HepG2 (cell line): ENCODE data around the gene CDT1. TPM values are rescaled to one million over a fixed set of nuclear protein-coding genes. Genes with fewer than 3 reads are reported as not detected.

Experiments used
- FOXK2 ChIP-seq: fragments of 450-650 bp; IDR thresholded peaks from 2 replicates; pipeline ENCODE4 v1.6.1; 2016
- FOXP4 ChIP-seq: sonication (generic); formaldehyde crosslinking; IDR thresholded peaks from 2 replicates; pipeline ENCODE4 v1.4.0; 2020; ENCODE audit warnings: missing genetic modification reagents
- GPN1 ChIP-seq: sonication (generic); formaldehyde crosslinking; IDR thresholded peaks from 2 replicates; pipeline ENCODE4 v1.5.1; 2020; ENCODE audit warnings: missing genetic modification reagents, borderline replicate concordance
- HNF4A ChIP-seq: sonication (generic); formaldehyde crosslinking; IDR thresholded peaks from 2 replicates; pipeline ENCODE4 v1.4.0; 2020; ENCODE audit warnings: missing genetic modification reagents
- LBX2 ChIP-seq: sonication (generic); formaldehyde crosslinking; IDR thresholded peaks from 2 replicates; pipeline ENCODE4 v1.5.0; 2020; ENCODE audit warnings: missing genetic modification reagents, mild to moderate bottlenecking, borderline replicate concordance
- NFATC3 ChIP-seq: sonication (generic); formaldehyde crosslinking; IDR thresholded peaks from 2 replicates; pipeline ENCODE4 v1.5.1; 2020; ENCODE audit warnings: mild to moderate bottlenecking, missing genetic modification reagents
- RBM22 ChIP-seq: fragments of 200-400 bp; formaldehyde crosslinking; optimal IDR thresholded peaks from 2 replicates; pipeline ENCODE3; 2017; ENCODE audit warnings: mild to moderate bottlenecking, low read length, moderate library complexity
- SYNCRIP ChIP-seq: fragments of 200-400 bp; formaldehyde crosslinking; IDR thresholded peaks from 2 replicates; pipeline ENCODE4 v1.6.1; 2018; ENCODE audit warnings: mild to moderate bottlenecking, low read depth, low read length; ENCODE audit not compliant: insufficient read depth
- ZNF18 ChIP-seq: sonication (generic); formaldehyde crosslinking; IDR thresholded peaks from 2 replicates; pipeline ENCODE4 v1.8.0; 2022; ENCODE audit warnings: mild to moderate bottlenecking, missing genetic modification reagents; ENCODE audit not compliant: insufficient replicate concordance
- ZNF292 ChIP-seq: sonication (generic); formaldehyde crosslinking; IDR thresholded peaks from 2 replicates; pipeline ENCODE4 v1.8.1; 2022; ENCODE audit warnings: mild to moderate bottlenecking, low read depth, missing genetic modification reagents, borderline replicate concordance
- ZNF331 ChIP-seq: sonication (generic); formaldehyde crosslinking; IDR thresholded peaks from 2 replicates; pipeline ENCODE4 v1.4.0; 2020; ENCODE audit warnings: missing genetic modification reagents
- ZNF704 ChIP-seq: sonication (generic); formaldehyde crosslinking; IDR thresholded peaks from 2 replicates; pipeline ENCODE4 v1.8.1; 2023; ENCODE audit warnings: mild to moderate bottlenecking, inconsistent platforms, moderate library complexity, missing genetic modification reagents, borderline replicate concordance
- ZNF768 ChIP-seq: sonication (generic); formaldehyde crosslinking; IDR thresholded peaks from 2 replicates; pipeline ENCODE4 v1.4.0; 2020; ENCODE audit warnings: missing genetic modification reagents
- ZSCAN30 ChIP-seq: sonication (generic); formaldehyde crosslinking; IDR thresholded peaks from 2 replicates; pipeline ENCODE4 v1.5.0; 2020; ENCODE audit warnings: mild to moderate bottlenecking, missing genetic modification reagents
- polyA plus RNA-seq, 8 experiments: library from polyadenylated mRNA; depleted of rRNA in 3 of 8; stranded (reverse) in 7 of 8; unstranded in 1 of 8; fragments of >200 nt; fragmentation: Illumina TruSeq in 4 of 8; extraction: Trizol in 4 of 8; gene quantifications; 2 replicates each; pipeline versions ENCODE4 v1.2.1 to v1.2.3, GENCODE V29; 2011 to 2016; ENCODE audit warnings: low read depth in 4 of 8, missing spikeins in 1 of 8, mixed read lengths in 1 of 8; ENCODE audit not compliant: insufficient read depth in 1 of 8
- total RNA-seq, 5 experiments: library from RNA; depleted of rRNA; stranded (reverse); fragments of >200 nt; fragmentation: Illumina TruSeq; extraction: Trizol; gene quantifications; 2 replicates each; pipeline ENCODE4 v1.2.3, GENCODE V29; 2016; ENCODE audit warnings: low read depth in 1 of 5
- TF ChIP-seq, protein P1 (sequence below): sonication (generic); formaldehyde crosslinking; IDR thresholded peaks from 2 replicates; pipeline ENCODE4 v1.4.0; 2020; ENCODE audit warnings: missing genetic modification reagents
- TF ChIP-seq, protein P2 (sequence below), 2 experiments: sonication (generic) in 1 of 2; formaldehyde crosslinking in 1 of 2; IDR thresholded peaks; 2 replicates each; pipeline versions ENCODE4 v1.5.1 to v1.6.1; 2011 to 2020; ENCODE audit warnings: borderline replicate concordance in 1 of 2, low read depth in 1 of 2, low read length in 1 of 2, mild to moderate bottlenecking in 1 of 2, missing genetic modification reagents in 1 of 2, moderate library complexity in 1 of 2

CDT1 gene
- total and polyA plus RNA-seq, 2 of the 13 experiments (the other 11 are each of a cell fraction or from before 2014, with no cell fraction given), result 23.1 to 23.8 TPM

DNA sequence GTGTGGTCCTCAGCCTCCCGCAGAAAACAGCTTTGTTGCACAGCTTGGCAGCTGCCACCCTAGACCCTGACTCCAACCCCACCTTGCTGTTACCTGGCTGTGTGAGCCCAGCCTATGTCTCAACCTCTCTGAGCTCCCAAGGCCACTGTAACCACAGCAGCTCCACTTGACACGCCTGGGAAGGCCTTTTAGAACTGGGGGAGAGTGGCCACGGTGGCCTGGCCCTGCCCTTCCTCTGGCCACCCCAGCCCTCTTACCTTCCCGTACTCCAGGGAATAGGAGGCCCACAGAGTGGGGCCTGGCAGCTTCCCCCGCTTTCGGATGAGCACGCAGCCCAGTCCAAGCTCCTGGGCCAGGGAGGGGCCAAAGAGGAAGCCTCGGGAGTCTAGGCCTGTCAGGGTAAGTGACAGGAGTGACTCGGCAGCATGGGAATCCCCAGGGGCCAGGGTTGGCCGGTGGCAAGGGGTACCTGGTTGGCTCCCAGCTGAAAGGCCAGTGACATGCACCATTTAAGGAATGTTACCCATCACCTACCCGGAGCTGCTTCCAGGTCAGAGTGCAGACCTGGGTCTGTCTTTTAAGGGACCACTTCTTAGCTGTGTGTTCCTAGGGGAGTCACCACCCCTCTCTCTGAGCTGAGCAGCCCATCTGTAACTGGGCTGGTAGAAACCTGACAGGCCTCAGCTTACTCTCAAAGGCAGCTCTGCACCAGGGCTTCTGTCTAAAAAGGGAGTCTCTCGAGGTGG is 6.8 kb downstream of the CDT1 start (continued):
- TF ChIP-seq, protein P1, sequence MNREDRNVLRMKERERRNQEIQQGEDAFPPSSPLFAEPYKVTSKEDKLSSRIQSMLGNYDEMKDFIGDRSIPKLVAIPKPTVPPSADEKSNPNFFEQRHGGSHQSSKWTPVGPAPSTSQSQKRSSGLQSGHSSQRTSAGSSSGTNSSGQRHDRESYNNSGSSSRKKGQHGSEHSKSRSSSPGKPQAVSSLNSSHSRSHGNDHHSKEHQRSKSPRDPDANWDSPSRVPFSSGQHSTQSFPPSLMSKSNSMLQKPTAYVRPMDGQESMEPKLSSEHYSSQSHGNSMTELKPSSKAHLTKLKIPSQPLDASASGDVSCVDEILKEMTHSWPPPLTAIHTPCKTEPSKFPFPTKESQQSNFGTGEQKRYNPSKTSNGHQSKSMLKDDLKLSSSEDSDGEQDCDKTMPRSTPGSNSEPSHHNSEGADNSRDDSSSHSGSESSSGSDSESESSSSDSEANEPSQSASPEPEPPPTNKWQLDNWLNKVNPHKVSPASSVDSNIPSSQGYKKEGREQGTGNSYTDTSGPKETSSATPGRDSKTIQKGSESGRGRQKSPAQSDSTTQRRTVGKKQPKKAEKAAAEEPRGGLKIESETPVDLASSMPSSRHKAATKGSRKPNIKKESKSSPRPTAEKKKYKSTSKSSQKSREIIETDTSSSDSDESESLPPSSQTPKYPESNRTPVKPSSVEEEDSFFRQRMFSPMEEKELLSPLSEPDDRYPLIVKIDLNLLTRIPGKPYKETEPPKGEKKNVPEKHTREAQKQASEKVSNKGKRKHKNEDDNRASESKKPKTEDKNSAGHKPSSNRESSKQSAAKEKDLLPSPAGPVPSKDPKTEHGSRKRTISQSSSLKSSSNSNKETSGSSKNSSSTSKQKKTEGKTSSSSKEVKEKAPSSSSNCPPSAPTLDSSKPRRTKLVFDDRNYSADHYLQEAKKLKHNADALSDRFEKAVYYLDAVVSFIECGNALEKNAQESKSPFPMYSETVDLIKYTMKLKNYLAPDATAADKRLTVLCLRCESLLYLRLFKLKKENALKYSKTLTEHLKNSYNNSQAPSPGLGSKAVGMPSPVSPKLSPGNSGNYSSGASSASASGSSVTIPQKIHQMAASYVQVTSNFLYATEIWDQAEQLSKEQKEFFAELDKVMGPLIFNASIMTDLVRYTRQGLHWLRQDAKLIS (CRISPR knock-in tag), result no peak
- TF ChIP-seq FOXK2 (no peak), SYNCRIP (no peak), HNF4A (CRISPR knock-in tag) (no peak), GPN1 (CRISPR knock-in tag) (no peak), ZNF704 (CRISPR knock-in tag) (no peak), RBM22 (no peak), ZNF331 (peak; percentile 17; the same call in 1 of the 2 replicates), LBX2 (no peak), ZNF292 (no peak), NFATC3 (0 out of 2 replicates have a peak, but pooled peaks have one; percentile 24), ZNF768 (CRISPR knock-in tag) (peak; percentile 99), ZSCAN30 (CRISPR knock-in tag) (no peak), ZNF18 (no peak), FOXP4 (CRISPR knock-in tag) (0 out of 2 replicates have a peak, but pooled peaks have one; percentile 9)
- TF ChIP-seq, protein P2, sequence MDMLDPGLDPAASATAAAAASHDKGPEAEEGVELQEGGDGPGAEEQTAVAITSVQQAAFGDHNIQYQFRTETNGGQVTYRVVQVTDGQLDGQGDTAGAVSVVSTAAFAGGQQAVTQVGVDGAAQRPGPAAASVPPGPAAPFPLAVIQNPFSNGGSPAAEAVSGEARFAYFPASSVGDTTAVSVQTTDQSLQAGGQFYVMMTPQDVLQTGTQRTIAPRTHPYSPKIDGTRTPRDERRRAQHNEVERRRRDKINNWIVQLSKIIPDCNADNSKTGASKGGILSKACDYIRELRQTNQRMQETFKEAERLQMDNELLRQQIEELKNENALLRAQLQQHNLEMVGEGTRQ (IDR thresholded peaks at IDR 0.05; ENCODE audit: low read depth, low read length), result no peak
- TF ChIP-seq, protein P2 (CRISPR knock-in tag; IDR thresholded peaks at IDR 0.05; ENCODE audit: borderline replicate concordance), result no peak
